GM13976 (cell line): ENCODE measurements around the gene ENPP6.

Source experiments
- DNase-seq: peaks from one replicate; pipeline ENCODE4 v3.0.0; 2012; ENCODE audit warnings: low spot score
- CTCF ChIP-seq: IDR thresholded peaks from 2 replicates; pipeline ENCODE4 v1.5.1; 2012; ENCODE audit warnings: borderline replicate concordance, mild to moderate bottlenecking; ENCODE audit not compliant: insufficient read depth; ENCODE audit errors: extremely low read depth, missing control alignments, control extremely low read depth
- in situ Hi-C: fragments of 300-500 bp; cut with MboI; formaldehyde crosslinking; loops from one replicate; pipeline ENCODE4 v1.12.0; 2022; ENCODE audit warnings: low sequenced_read_pairs, mixed read lengths, inconsistent platforms; ENCODE audit not compliant: unreplicated experiment

ENPP6 gene

GRCh38 chr4:184168406-184169019 lies 49.2 kb downstream of the ENPP6 start:
- peak; percentile 89 for DNase-seq
- in situ Hi-C loops, result no loop called here
- TF ChIP-seq CTCF, result peak; percentile 98

GRCh38 chr4:184167576-184167975 lies 50.1 kb downstream of the ENPP6 start:
- in situ Hi-C loops, result no loop called here
- peak; percentile 36 for DNase-seq
- no peak for TF ChIP-seq CTCF

GRCh38 chr4:184166736-184167135 lies 50.9 kb downstream of the ENPP6 start:
- TF ChIP-seq CTCF, result no peak
- in situ Hi-C loops, result no loop called here
- no peak for DNase-seq

GRCh38 chr4:184165291-184165690 lies 52.4 kb downstream of the ENPP6 start:
- no peak for DNase-seq
- in situ Hi-C loops, result no loop called here

GRCh38 chr4:184163813-184164212 lies 53.9 kb downstream of the ENPP6 start:
- TF ChIP-seq CTCF, result no peak
- peak; percentile 50 for DNase-seq
- in situ Hi-C loops, result no loop called here

More at GRCh38 chr4:184165291-184165690, 52.4 kb downstream of the ENPP6 start:
- no peak for TF ChIP-seq CTCF

- in situ Hi-C loops, result no loop called here
- DNase-seq, result no peak
- TF ChIP-seq CTCF, result no peak
Observed at GRCh38 chr4:184162596-184162995, 55.1 kb downstream of the ENPP6 start.
